ENCODE measurements around the gene RBM24.
"Not testable (repeated sequence)": the region's sequence is repeated elsewhere in the genome, so short reads cannot be mapped to it uniquely, and the experiment has no call there.

The RBM24 gene

DNA sequence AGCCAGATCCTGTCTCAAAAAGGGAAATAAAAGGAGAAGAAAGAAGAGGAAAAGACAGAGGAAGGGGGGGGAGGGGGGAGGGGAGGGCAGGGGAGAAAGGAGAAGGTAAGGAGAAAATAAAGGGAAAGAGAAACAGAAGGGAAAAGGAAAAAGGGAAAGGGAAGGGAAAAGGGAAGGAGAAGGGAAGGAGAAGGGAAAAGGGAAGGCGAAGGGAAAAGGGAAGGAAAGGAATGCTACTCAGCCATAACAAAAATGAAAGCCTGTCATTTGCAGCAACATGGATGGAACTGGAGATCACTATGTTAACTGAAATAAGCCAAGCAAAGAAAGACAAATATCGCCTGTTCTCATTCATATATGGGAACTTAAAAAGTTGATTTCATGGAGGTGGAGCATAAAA, 22.3 kb downstream of the RBM24 start:
- Mint-ChIP-seq H3K36me3 (no peaks in the 10 kb centered on the region), H3K4me1 (no peaks in the 10 kb centered on the region), H3K27ac (no peak overlapping the region), H3K9me3 (no peaks in the 10 kb centered on the region), H3K4me3 (no peak overlapping the region)
- DNase-seq (ENCODE audit: low spot score in 2 of 2) (no peak), ATAC-seq (no peak)

DNA sequence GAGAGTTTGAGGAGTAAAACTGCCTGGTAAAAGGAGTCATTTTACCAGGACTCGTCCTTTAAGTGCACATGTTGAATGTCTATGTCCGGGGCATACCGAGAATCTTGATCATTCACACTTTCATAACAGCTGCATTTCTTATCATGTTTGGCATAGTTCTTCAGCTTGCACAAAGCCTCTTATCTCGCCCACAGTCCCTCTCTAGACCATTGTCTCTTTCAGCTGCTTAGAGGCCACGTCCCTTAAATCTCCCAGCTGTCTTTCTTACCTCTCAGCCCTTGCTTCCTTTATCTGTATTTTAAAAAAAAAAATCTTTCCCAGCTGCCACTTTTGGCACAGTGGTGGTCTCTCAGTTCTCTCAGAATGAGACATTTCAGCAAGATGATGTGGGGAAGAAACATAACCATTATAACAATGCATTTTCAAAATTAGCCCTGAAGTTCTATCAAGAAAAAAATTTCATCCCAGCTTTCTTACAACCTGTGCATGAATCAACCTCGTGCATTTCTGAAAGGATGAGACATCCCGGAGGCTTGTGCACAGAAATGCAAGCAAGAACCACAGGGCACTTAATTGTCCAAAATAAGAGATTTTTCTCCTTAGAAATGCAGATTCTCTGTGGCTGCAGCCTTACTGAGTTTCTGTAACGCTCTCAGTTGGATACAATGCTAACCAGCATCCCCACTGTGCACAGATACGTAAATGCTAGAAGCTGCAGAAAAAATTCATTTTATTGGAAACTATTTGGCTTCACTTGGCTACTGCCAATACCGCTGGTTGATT, 24.2 kb downstream of the RBM24 start:
- H3K4me1 Mint-ChIP-seq: no peaks in the 10 kb centered on the region
- no peak overlapping the region for H3K27ac Mint-ChIP-seq
- no peak for ATAC-seq
- H3K36me3 Mint-ChIP-seq: no peaks in the 10 kb centered on the region
- no peak for DNase-seq (ENCODE audit: low spot score in 2 of 2)
- no peaks in the 10 kb centered on the region for H3K9me3 Mint-ChIP-seq
- H3K4me3 Mint-ChIP-seq: no peak overlapping the region

DNA sequence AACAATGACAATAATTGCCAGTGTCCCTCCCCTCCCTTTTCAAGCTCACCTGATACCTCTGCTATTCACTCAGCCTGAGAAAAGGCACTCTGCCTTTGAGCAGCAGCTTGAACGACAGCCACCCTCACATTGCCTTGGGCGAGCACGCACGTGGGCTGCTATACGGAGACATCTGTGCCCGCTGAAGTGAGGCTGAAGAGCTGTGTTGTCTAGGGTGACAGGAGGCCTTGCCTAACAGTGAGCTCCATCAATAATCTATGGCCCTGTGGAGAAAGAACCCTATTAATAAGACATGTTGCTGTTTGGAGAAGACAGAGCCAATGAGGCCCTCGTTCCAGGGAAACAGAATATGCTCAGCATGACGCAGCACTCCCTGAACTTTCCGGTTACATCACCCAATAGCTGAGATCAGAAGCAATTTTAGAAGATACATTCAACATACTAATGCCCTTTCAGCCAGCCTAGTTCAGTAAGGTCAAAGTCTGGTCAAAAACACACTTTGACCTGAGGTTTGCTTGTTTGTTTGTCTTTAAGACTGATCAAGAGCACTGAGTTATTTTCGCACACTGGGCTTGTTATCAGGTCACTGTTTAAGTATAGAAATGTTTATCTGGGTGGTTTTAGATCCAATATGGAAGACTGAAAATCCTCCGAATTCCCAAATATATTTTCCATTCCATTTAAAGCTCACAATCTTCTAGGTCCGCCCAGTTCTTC, 30.6 kb downstream of the RBM24 start:
- ATAC-seq (no peak), DNase-seq (ENCODE audit: low spot score in 2 of 2) (no peak)
- Mint-ChIP-seq H3K9me3 (no peaks in the 10 kb centered on the region), H3K27ac (no peak overlapping the region), H3K36me3 (no peaks in the 10 kb centered on the region), H3K4me1 (no peaks in the 10 kb centered on the region), H3K4me3 (no peak overlapping the region)

DNA sequence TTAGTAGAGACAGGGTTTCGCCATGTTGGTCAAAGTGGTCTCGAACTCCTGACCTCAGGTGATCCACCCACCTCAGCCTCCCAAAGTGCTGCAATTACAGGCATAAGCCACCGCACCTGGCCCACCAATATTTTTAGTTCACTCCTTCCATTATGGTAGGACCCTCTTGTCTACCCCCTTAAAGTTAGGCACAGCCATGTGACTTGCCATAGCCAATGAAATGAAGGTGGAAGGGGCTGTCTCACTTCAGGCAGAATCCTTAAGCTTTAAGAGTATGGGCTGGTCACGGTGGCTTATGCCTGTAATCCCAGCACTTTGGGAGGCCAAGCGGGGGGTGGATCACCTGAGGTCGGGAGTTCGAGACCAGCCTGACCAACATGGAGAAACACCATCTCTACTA, 32.1 kb downstream of the RBM24 start:
- H3K27ac Mint-ChIP-seq; DNase-seq (ENCODE audit: low spot score in 2 of 2); H3K36me3 Mint-ChIP-seq; H3K9me3 Mint-ChIP-seq; H3K4me1 Mint-ChIP-seq; ATAC-seq; H3K4me3 Mint-ChIP-seq: not testable (repeated sequence)

DNA sequence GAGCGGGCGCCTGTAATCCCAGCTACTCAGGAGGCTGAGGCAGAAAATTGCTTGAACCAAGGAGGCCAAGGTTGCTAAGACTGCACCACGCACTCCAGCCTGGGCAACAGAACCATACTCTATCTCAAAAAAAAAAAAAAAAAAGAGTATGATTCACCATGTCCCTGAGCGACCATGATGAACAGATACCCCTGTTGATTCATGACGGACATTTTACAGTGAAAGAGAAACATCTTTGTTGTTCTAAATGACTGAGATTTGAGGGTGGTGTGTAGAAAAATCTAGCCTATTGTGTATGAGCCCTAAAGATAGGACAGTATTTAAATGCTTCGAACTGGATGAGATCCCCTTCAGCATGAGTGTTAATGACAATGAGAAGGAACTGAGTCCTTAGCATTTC, 32.8 kb downstream of the RBM24 start:
- Mint-ChIP-seq H3K36me3 (no peaks in the 10 kb centered on the region), H3K9me3 (no peaks in the 10 kb centered on the region), H3K4me1 (no peaks in the 10 kb centered on the region), H3K27ac (no peak overlapping the region), H3K4me3 (no peak overlapping the region)
- ATAC-seq (no peak), DNase-seq (ENCODE audit: low spot score in 2 of 2) (no peak)

DNA sequence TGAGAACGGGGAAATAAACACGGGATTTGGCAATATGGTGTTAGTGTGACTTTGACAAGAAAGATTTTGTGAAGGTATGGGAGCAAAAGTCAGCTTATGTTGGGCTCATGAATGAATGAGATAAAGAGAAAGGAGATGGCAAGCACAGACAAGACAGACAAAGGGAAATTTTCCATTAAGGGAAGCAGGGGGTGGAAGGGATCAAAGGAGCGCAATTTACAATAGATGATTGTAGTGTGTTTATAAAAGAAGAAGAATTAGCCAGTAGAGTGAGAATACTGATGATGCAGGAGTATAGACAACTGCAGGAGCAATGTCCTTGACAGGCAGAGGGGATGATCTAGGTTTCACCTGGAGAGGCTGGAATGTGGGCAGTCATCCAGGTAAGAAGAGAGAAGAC, 34.1 kb downstream of the RBM24 start:
- Mint-ChIP-seq H3K27ac (no peak overlapping the region), H3K4me1 (no peaks in the 10 kb centered on the region), H3K36me3 (no peaks in the 10 kb centered on the region), H3K4me3 (no peak overlapping the region), H3K9me3 (no peaks in the 10 kb centered on the region)
- no peak for DNase-seq (ENCODE audit: low spot score in 2 of 2)
- ATAC-seq: no peak

DNA sequence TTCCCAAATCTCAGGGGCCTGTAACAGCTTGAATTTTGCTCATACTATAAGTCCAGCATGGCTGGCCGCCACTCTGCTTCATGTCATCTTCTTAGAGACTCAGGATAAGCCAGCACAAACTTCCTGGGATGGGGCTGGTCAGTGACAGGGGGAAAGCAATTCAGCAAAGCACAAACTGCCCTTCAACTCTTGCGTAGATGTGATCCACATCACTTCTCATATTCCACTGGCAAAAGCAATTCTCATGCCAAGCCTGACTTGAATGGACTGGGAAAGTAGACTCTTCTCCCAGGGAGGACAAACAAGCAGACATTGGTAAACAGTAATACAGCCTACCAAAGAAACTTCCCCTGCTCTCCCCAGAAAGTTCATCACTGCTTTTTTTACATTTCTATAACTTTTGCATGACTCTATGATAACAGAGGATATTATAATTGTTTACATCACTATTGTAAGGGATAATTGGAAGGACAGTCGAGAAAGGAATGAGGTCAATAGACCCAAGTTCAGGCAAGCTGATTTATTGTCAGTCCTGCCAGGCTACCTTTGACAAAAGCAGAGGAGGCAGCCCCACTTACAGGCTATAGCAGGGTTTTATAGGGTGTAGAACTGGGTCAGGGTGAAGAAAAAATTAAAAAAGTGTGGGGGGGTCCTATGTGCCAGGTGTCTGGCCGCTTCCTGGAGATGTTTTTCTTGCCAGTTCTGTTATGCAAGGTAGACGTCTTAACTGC, 37.4 kb downstream of the RBM24 start:
- no peak for DNase-seq (ENCODE audit: low spot score in 2 of 2)
- no peak for ATAC-seq
- Mint-ChIP-seq H3K36me3 (no peaks in the 10 kb centered on the region), H3K27ac (no peak overlapping the region), H3K4me3 (no peak overlapping the region), H3K4me1 (no peaks in the 10 kb centered on the region), H3K9me3 (no peaks in the 10 kb centered on the region)

DNA sequence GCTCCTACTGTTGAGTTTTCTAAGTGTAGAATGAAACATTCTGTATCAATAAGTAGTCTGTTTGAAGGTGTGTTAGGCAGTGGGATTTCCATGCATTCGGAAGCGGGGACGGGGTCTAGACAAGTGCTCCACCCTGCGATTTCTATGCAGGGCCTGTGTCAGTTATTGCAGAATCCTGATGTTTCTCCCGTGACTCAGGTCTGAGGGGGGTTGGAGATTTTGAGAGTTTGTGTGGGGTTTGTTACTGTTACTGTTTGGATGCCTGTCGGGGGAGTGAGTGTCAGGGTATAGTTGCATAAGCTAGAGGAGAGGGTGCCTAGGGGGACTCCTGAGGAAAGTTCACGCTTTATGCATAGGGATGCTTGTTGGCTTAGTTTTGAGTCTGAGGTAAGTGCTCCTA, 39.1 kb downstream of the RBM24 start:
- not testable (repeated sequence) for DNase-seq (ENCODE audit: low spot score in 2 of 2); H3K9me3 Mint-ChIP-seq; ATAC-seq; H3K27ac Mint-ChIP-seq; H3K4me3 Mint-ChIP-seq; H3K4me1 Mint-ChIP-seq; H3K36me3 Mint-ChIP-seq

DNA sequence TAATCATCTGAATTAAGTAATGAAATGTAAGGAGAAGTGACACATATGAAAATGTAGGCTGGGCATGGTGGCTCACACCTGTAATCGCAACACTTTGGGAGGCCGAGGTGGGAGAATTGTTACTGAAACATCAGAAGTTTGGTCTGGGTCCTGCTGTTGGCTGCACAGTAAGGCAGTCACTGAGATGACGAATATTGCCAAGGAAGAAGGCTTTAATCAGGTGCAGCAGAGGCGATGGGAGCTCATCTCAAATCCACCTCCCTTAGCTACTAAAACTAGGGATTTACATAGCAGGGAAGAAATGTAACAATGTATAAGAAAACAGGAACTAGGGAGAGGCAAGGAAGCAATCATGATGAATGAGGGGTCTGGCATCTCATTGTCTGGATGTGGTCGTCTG, 50.1 kb downstream of the RBM24 start:
- H3K9me3 Mint-ChIP-seq: peaks cover 4% of the 10 kb centered on the region
- no peaks in the 10 kb centered on the region for H3K36me3 Mint-ChIP-seq
- DNase-seq (ENCODE audit: low spot score in 2 of 2): no peak
- no peaks in the 10 kb centered on the region for H3K4me1 Mint-ChIP-seq
- H3K4me3 Mint-ChIP-seq: no peak overlapping the region
- no peak overlapping the region for H3K27ac Mint-ChIP-seq
- ATAC-seq: no peak

DNA sequence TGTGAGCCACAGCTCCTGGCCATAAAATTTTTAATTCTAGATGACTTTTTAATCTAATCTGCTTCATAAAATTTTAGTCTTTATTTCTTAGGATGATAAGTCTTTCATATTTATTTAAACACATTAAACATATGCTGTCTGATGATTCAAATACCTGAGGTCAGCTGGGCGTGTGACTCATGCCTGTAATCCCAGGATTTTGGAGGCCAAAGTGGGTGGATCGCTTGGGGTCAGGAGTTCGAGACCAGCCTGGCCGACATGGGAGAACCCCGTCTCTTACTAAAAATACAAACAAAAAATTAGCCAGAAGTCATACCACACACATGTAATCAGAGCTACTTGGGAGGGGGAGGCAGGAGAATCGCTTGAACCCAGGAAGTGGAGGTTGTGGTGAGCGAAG, 53.1 kb downstream of the RBM24 start:
- no peak overlapping the region for H3K27ac Mint-ChIP-seq
- peaks cover 4% of the 10 kb centered on the region for H3K9me3 Mint-ChIP-seq
- H3K4me3 Mint-ChIP-seq: no peak overlapping the region
- no peaks in the 10 kb centered on the region for H3K36me3 Mint-ChIP-seq
- DNase-seq (ENCODE audit: low spot score in 2 of 2) (no peak), ATAC-seq (no peak)
- no peaks in the 10 kb centered on the region for H3K4me1 Mint-ChIP-seq

DNA sequence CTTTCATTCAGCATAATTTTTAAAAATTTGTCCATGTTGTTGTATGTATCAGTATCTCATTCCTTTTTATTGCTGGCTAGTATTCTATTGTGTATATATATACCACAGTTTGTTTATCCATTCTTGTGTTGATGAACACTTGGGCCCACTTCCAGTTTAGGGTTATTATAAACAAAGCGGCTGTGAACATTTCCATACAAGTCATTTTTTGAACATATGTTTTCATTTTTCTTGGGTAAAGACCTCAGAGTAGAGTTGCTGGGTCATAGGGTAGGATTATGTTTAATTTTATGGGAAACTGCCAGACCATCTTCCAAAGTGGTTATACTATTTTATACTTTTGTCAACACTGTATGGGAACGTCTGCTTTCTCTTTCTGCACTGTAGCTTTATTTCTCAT, 55.3 kb downstream of the RBM24 start:
- DNase-seq (ENCODE audit: low spot score in 2 of 2) (no peak), ATAC-seq (no peak)
- Mint-ChIP-seq H3K4me3 (no peak overlapping the region), H3K27ac (no peak overlapping the region), H3K9me3 (no peaks in the 10 kb centered on the region), H3K4me1 (no peaks in the 10 kb centered on the region), H3K36me3 (no peaks in the 10 kb centered on the region)

DNA sequence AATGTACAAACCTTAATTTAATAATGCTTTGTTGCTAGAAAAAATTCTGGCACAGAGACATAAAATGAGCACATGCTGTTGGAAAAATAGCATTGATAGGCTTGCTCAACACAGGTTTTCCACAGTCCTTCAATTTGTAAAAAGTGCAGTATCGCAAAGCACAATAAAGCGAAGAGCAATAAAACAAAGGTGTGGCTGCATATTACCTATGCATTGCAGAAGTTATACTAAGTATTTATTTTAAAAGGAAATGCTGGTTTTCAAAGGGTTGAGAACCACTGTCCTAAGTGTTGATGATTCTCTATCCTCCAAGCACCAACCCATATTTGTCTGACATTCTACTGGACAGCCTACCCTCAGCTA, 58.1 kb downstream of the RBM24 start:
- no peak for ATAC-seq
- H3K36me3 Mint-ChIP-seq: no peaks in the 10 kb centered on the region
- H3K4me3 Mint-ChIP-seq: no peak overlapping the region
- no peak for DNase-seq (ENCODE audit: low spot score in 2 of 2)
- no peaks in the 10 kb centered on the region for H3K4me1 Mint-ChIP-seq
- H3K27ac Mint-ChIP-seq: no peak overlapping the region
- H3K9me3 Mint-ChIP-seq: no peaks in the 10 kb centered on the region

DNA sequence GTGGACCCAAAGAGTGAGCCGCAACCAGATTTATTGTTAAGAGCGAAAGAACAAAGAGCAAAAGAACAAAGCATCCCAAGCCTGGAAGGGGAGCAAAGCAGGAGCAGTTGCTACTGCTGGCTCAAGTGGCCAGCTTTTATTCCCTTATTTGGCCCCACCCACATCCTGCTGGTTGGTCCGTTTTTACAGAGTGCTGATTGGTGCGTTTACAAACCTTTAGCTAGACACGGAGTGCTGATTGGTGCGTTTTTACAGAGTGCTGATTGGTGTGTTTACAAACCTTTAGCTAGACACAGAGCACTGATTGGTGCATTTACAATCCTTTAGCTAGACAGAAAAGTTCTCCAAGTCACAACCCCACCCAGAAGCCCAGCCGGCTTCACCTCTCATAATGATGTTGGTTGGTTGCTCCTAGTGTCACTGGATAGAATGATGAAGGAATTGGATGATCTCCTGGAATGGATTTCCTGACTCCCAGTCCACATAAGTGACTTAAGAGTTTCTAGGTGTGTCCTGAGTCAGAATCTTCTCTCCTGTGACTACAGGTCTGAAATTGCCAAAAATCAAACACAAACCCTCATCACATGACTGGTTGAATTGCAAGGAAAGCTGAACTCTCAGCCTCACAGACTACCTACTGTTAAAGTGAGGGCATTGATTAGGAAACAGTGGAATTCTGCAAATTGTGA, 60.1 kb downstream of the RBM24 start:
- ATAC-seq (no peak), DNase-seq (ENCODE audit: low spot score in 2 of 2) (no peak)
- Mint-ChIP-seq H3K4me1 (no peaks in the 10 kb centered on the region), H3K9me3 (no peaks in the 10 kb centered on the region), H3K36me3 (no peaks in the 10 kb centered on the region), H3K4me3 (no peak overlapping the region), H3K27ac (no peak overlapping the region)

DNA sequence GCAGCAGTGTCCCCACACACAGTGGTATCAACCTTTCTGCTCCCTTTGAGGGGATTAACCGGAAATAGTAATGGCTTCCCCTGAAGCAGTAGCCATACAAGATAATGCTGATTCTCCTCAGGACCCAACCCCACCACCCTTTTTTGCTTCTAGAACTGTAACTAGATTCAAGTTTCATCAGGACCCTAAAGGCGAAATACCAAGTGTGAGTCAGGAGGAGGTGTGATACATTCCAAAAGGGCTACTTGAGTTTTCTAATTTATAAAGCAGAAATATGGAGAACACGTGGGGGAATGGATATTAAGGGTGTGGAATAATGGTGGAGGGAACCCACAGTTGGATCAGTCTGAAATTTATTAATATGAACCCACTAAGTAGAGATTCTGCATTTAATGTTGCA, 60.7 kb downstream of the RBM24 start:
- Mint-ChIP-seq H3K9me3 (no peaks in the 10 kb centered on the region), H3K4me3 (no peak overlapping the region), H3K4me1 (no peaks in the 10 kb centered on the region), H3K36me3 (no peaks in the 10 kb centered on the region), H3K27ac (no peak overlapping the region)
- no peak for ATAC-seq
- no peak for DNase-seq (ENCODE audit: low spot score in 2 of 2)

DNA sequence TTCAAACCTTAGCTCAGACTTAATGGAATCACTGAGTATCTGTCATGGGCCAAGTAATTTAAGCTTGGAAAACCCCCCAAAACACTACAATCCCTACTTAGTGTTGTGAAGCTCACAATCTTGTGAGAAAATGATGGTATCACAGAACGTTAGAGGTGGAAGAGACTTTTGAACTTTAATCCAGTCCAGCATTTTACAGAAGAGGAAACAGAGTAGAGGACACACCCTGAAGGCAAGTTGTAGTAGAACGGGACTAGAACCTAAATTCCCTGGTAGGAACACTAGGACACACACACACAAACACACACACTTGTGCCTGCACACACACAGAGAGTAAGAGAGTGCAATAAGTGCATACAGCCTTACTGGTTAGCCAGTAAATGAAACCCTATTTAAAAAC, 62.1 kb downstream of the RBM24 start:
- H3K36me3 Mint-ChIP-seq: no peaks in the 10 kb centered on the region
- no peak for DNase-seq (ENCODE audit: low spot score in 2 of 2)
- H3K9me3 Mint-ChIP-seq: no peaks in the 10 kb centered on the region
- H3K4me1 Mint-ChIP-seq: no peaks in the 10 kb centered on the region
- H3K27ac Mint-ChIP-seq: no peak overlapping the region
- no peak for ATAC-seq
- no peak overlapping the region for H3K4me3 Mint-ChIP-seq
